Choroid plexus epithelial cell (primary cell): ENCODE measurements around the gene IFI30.

Experiments
- DNase-seq: peaks from one replicate; pipeline ENCODE4 v3.0.0-alpha.2; 2010; ENCODE audit warnings: low read depth
- H3K4me3 ChIP-seq: 2 replicates; pipeline ENCODE4 v1.5.1; 2011; ENCODE audit warnings: low read depth, mild to moderate bottlenecking, control low read depth, low read length, moderate library complexity
- CTCF ChIP-seq: conservative IDR thresholded peaks from 2 replicates; pipeline ENCODE4 v1.5.1; 2011; ENCODE audit warnings: low read depth, mild to moderate bottlenecking, control low read depth, inconsistent platforms, low read length, moderate library complexity

Gene IFI30

DNA sequence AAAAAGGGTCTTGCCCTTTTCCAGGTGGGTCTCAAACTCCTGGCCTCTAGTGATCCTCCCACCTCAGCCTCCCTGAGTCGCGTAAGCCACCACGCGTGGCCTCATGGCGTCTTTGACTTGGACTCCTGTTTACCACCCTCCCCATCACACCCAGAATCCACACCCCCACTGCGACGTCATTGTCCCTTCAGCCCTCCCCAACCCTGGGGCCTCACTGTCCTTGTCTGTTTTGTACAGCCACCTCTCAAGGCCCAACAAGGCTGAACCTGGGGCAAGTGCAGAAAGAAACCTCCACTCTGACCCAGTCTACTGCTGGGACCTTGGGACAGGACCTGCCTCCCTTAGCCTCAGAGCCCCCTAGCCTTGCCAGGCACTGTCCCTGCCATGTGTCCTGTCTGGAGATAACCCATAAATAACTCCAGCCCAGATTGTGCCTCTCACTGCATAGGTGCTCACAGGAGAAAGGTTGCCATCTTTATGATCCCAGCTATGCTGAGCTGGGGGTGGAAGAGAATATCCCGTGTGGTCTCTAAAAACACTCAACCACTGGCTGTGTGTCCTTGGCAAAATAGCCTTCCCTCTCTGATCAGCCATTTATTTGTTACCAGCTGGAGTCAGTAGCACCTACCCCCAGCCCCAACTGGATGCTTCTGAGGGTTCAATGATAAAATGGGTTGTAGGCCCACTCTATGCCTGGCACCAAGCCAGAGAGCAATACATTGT, 1.8 kb upstream of the IFI30 start:
- no peak overlapping the region for H3K4me3 ChIP-seq
- no peak for DNase-seq
- no peak for TF ChIP-seq CTCF

DNA sequence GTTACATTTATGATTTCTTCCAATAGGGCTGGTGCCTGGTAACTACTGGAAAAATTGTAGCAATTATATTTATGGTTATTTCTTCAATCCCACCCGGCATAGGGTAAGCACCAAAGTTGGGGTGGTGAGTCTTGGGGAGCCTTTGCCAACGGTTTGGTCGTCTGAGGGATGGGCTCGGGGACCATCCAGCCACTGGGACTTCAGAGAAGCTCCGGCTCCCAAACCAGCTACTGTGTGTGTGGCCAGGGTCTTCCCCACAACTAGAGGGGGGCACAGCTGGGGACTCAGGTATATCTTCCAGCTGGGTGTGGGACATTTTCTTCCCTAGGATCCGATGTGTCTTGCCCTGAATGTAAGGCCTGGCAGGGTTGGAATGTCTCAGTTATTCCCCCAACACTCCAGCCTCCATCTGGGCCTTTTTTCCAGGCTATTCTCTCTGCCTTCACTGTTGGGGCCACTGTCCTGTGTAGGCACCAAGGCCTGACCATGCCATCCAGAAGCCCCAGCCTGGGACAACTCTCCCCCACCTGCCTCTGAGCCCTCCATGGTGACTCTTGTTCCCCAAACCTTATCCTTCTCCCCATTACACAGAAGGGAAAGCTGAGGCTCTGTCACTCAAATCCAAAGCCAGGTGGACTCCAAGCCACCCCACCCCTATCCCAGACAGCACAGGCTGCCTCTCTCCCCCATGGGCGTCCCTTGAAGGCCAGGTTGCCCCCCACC, 1.1 kb upstream of the IFI30 start:
- H3K4me3 ChIP-seq = no peak overlapping the region
- no peak for TF ChIP-seq CTCF
- no peak for DNase-seq

DNA sequence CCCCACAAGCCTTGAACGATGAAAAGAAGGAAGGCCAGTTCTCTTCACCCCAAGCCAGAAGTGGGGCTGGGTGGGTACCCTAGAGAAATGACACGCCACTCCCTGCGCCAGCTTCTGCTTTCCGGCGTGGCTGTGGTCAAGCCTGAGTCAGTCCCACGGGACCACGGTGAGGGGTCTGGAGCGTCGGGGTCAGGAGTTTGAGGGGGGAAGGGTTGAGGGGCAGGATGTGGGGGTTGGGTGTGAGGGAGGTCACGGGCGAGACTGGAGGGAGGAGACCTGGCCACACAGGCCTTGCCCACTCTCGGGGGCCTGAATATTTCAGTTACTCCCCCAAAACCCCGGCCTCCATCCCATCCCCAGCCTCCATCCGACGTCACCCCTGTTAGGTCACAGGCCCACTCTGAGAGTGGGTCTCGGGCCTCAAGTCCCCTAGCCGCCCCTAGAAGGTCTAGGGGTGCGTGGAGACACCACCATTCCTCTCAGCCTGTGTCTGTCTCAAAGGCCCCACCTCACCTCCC, 500 bp upstream of the IFI30 start:
- H3K4me3 ChIP-seq = peak overlapping the region; percentile 70
- no peak for DNase-seq
- TF ChIP-seq CTCF = no peak

GRCh38 chr19:18174983-18175382, 1.4 kb downstream of the IFI30 start:
- DNase-seq = no peak
- H3K4me3 ChIP-seq = no peak overlapping the region
- TF ChIP-seq CTCF = no peak

DNA sequence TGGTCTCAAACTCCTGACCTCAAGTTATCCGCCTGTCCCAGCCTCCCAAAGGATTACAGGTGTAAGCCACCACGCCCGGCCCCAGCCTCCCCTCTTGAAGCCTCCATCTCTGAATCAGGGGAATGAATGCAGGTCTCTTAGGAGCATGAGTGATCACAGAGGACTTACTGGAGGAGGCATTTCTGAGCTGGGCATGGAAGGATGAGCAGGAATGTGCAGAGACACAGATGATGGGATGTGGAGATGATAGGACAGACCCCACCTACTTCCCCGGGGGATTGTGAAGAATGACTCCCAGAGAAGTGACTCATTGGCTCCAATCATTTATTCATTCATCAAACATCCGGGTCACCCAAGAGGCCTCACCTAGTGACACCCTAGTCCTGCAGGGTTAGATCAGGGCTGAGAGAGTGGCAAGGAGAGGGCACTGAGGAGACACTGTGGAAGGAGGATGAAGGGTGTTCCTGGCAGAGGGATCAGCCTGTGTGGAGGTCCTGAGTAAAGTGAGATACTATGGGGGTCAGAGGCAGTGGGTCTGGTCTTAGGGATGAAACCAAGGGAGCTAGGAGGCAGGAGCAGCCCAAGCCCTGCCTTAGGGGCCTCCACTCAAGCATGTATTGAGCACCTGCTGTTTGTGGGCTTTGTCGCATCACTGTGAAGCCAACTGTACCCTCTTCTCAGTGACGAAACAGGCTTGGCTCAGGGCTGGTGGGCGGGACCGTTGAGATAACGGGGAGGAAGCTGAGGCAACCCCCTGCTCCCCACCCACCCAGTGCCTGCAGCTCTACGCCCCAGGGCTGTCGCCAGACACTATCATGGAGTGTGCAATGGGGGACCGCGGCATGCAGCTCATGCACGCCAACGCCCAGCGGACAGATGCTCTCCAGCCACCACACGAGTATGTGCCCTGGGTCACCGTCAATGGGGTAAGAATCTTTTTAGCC, 3.0 kb downstream of the IFI30 start:
- no peak for TF ChIP-seq CTCF
- H3K4me3 ChIP-seq = no peak overlapping the region
- no peak for DNase-seq

DNA sequence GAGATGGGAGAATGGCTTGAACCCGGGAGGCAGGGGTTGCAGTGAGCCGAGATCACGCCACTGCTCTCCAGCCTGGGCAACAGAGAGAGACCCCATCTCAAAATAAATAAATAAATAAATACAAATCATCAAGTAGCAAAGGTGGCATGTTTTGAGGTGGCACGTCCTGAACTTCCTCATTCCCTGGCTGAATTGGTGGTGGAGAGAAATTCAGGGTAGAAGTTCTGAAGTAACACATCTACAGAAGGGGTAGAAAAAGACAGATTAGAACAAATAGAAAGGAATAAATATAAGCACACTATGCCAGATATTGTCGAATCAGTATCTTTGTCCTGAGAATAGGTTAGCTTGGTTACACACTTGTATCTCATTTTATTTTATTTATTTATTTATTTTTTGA, 6.3 kb downstream of the IFI30 start:
- H3K4me3 ChIP-seq = no peak overlapping the region
- DNase-seq = no peak
- no peak for TF ChIP-seq CTCF
